C4-2B (cell line): Measurements from ENCODE around the gene CD44.

Source experiments
- H3K27ac ChIP-seq: fragments of 450-650 bp; 2 replicates; pipeline ENCODE4 v1.5.1; 2017
- CTCF ChIP-seq: fragments of 450-650 bp; conservative IDR thresholded peaks from 2 replicates; pipeline ENCODE4 v1.5.1; 2017; ENCODE audit warnings: mild to moderate bottlenecking
- ZFX ChIP-seq: fragments of 450-650 bp; IDR thresholded peaks from 2 replicates; pipeline ENCODE4 v1.6.1; 2017

CD44 gene

GRCh38 chr11:35112056-35112845 is 26.7 kb upstream of the CD44 start:
- H3K27ac ChIP-seq = no peak overlapping the region
- no peak for TF ChIP-seq ZFX
- no peak for TF ChIP-seq CTCF

GRCh38 chr11:35112846-35113105 is 26.2 kb upstream of the CD44 start:
- no peak for TF ChIP-seq CTCF
- no peak for TF ChIP-seq ZFX
- H3K27ac ChIP-seq = no peak overlapping the region

GRCh38 chr11:35114906-35115687 is 23.9 kb upstream of the CD44 start:
- TF ChIP-seq CTCF (no peak), ZFX (no peak)
- H3K27ac ChIP-seq = no peak overlapping the region

GRCh38 chr11:35115688-35116030 is 23.3 kb upstream of the CD44 start:
- no peak for TF ChIP-seq ZFX
- no peak overlapping the region for H3K27ac ChIP-seq

- no peak overlapping the region for H3K27ac ChIP-seq
- TF ChIP-seq CTCF (no peak), ZFX (no peak)
Measured at GRCh38 chr11:35116245-35116644, 22.7 kb upstream of the CD44 start.

GRCh38 chr11:35116762-35117640 is 22.0 kb upstream of the CD44 start:
- no peak overlapping the region for H3K27ac ChIP-seq
- TF ChIP-seq CTCF (no peak), ZFX (no peak)

- no peak for TF ChIP-seq CTCF
- no peak for TF ChIP-seq ZFX
- no peak overlapping the region for H3K27ac ChIP-seq
Measured at GRCh38 chr11:35118906-35119305, 20.1 kb upstream of the CD44 start.
